Measurements from ENCODE around the gene TSPY1.
"Not testable (repeated sequence)": the region's sequence is repeated elsewhere in the genome, so short reads cannot be mapped to it uniquely, and the experiment has no call there.

TSPY1 gene, protein sequence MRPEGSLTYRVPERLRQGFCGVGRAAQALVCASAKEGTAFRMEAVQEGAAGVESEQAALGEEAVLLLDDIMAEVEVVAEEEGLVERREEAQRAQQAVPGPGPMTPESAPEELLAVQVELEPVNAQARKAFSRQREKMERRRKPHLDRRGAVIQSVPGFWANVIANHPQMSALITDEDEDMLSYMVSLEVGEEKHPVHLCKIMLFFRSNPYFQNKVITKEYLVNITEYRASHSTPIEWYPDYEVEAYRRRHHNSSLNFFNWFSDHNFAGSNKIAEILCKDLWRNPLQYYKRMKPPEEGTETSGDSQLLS

GRCh38 chrY:9466655-9467054 lies at the start of gene TSPY1:
Gene TSPY1 (plus strand): TSS chrY:9466955. CDS start chrY:9467001, 46 bp downstream.
- DNase-seq = not testable (repeated sequence)

GRCh38 chrY:9486967-9487366 lies 20.2 kb downstream of the TSPY1 start, which contains the start of gene TSPY9:
Gene TSPY9 (plus strand): TSS chrY:9487267. CDS start chrY:9487313, 46 bp downstream.
- not testable (repeated sequence) for DNase-seq

DNA sequence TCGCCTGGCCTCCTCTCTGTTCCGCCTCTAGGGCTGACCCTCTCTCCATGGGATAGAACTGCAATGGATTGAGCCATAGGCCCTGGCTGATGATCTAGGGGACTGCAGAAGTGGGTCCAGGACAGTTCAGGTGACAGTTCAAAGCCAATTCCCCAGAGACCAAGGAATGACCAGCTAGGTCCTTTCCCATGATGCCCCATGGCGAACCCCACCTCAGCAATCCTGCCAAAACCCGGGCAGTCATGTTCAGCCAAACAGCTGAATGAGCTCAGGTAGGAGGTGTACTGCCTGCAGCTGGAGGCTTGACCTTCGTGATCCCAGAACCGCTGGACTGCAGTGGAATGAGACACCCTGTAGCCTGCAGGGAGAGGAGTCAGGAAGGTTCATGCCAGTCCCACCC lies 37.6 kb downstream of the TSPY1 start:
- DNase-seq = not testable (repeated sequence)

DNA sequence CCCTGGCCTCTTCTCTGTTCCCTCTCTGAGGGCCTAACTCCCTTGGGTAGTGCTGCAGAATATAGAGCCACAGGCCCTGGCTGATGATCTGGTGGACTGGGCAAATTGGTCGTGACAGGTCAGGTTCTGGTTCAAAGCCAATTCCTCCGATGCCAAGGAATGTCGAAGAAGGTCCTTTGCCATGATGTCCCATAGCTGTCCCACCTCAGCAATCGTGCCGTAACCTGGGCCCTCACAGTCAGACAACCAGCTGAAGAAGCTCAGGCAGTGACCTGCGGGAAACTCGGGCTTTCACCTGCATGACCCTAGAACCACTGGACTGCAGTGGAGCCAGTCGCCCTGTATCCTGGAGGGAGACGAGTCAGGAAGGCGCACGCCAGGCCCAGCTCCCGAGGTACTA lies 49.5 kb downstream of the TSPY1 start:
- not testable (repeated sequence) for DNase-seq

All from stimulated activated CD4-positive, alpha-beta T cell treated with anti-CD3 and anti-CD28 coated beads, Interleukin-4, amount 100 ng/mL, for 4 hours (primary cell).